MM.1S (cell line): ENCODE data around the gene UNC93A.

Source experiments
- DNase-seq: peaks from one replicate; pipeline ENCODE4 v3.0.0-alpha.2; 2015
- H2AFZ ChIP-seq: fragments of 300-600 bp; sonication (generic); 2 replicates; pipeline ENCODE4 v1.6.0; 2016; ENCODE audit warnings: antibody characterized with exemption, low read length
- H3F3A ChIP-seq: fragments of 300-600 bp; sonication (generic); 2 replicates; pipeline ENCODE4 v1.6.1; 2016; ENCODE audit warnings: mild to moderate bottlenecking, antibody characterized with exemption, low read length, moderate library complexity, mixed read lengths; ENCODE audit not compliant: insufficient read depth
- H3K27ac ChIP-seq: fragments of 300-600 bp; sonication (generic); 2 replicates; pipeline ENCODE4 v1.5.1; 2016; ENCODE audit warnings: mild to moderate bottlenecking, low read length
- H3K27me3 ChIP-seq: fragments of 300-600 bp; sonication (generic); replicated peaks from 2 replicates; pipeline ENCODE4 v1.6.0; 2016; ENCODE audit warnings: low read length; ENCODE audit not compliant: insufficient read depth
- H3K36me3 ChIP-seq: fragments of 300-600 bp; sonication (generic); replicated peaks from 2 replicates; pipeline ENCODE4 v1.6.1; 2016; ENCODE audit warnings: mild to moderate bottlenecking, low read length, mixed read lengths; ENCODE audit not compliant: insufficient read depth
- H3K4me1 ChIP-seq: fragments of 300-600 bp; sonication (generic); 2 replicates; pipeline ENCODE4 v1.6.1; 2016; ENCODE audit warnings: low read length, mixed read lengths
- H3K4me2 ChIP-seq: fragments of 300-600 bp; sonication (generic); 2 replicates; pipeline ENCODE4 v1.6.0; 2016; ENCODE audit warnings: low read depth, low read length
- H3K4me3 ChIP-seq: fragments of 300-600 bp; sonication (generic); 2 replicates; pipeline ENCODE4 v1.5.1; 2016; ENCODE audit warnings: low read length, mixed read lengths
- H3K79me2 ChIP-seq: fragments of 300-600 bp; sonication (generic); 2 replicates; pipeline ENCODE4 v1.6.1; 2016; ENCODE audit warnings: mixed run types, low read length, mixed read lengths
- H3K9ac ChIP-seq: fragments of 300-600 bp; sonication (generic); 2 replicates; pipeline ENCODE4 v1.6.1; 2016; ENCODE audit warnings: low read length, mixed read lengths
- H3K9me2 ChIP-seq: fragments of 300-600 bp; sonication (generic); replicated peaks from 2 replicates; pipeline ENCODE4 v1.6.1; 2016; ENCODE audit warnings: mild to moderate bottlenecking, low read length, mixed read lengths; ENCODE audit not compliant: insufficient read depth
- H3K9me3 ChIP-seq: fragments of 300-600 bp; sonication (generic); replicated peaks from 2 replicates; pipeline ENCODE4 v1.6.1; 2016; ENCODE audit warnings: mild to moderate bottlenecking, low read length, mixed read lengths; ENCODE audit not compliant: insufficient read depth
- H4K20me1 ChIP-seq: fragments of 300-600 bp; sonication (generic); 2 replicates; pipeline ENCODE4 v1.6.1; 2016; ENCODE audit warnings: mild to moderate bottlenecking, low read length, moderate library complexity, mixed read lengths; ENCODE audit not compliant: insufficient read depth
- EZH2 ChIP-seq: fragments of 300-600 bp; sonication (generic); optimal IDR thresholded peaks from 2 replicates; pipeline ENCODE3; 2017; ENCODE audit warnings: low read depth, mild to moderate bottlenecking, antibody characterized with exemption, low read length, mixed read lengths
- EZH2phosphoT487 ChIP-seq: fragments of 300-600 bp; sonication (generic); IDR thresholded peaks from 2 replicates; pipeline ENCODE4 v1.6.1; 2018; ENCODE audit warnings: antibody characterized with exemption, low read length
- TF ChIP-seq, protein P1 (sequence below): fragments of 300-600 bp; sonication (generic); IDR thresholded peaks from 2 replicates; pipeline ENCODE4 v1.5.1; 2016; ENCODE audit warnings: antibody characterized with exemption, low read length, mixed read lengths

UNC93A gene

DNA sequence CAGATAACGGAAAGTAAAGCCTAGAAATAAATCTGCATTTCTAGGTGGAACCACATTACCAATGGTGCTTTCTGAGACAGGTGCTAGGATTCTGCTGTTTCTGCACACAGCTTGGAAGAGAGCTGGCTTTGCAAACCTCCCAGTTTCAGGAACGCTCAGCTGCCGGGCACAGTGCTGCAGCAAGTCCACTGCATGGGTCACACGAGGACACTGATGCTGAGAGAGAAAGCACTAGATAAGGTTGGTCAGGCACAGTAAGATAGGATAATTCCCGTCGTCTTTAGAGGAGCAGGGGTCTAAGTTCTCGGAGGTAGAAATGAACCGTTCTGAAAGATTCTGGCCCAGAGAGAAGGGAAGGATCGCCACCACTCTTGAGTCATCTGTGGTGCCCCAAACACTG lies 11.0 kb downstream of the UNC93A start:
- no peak for DNase-seq
- no peaks in the 10 kb centered on the region for H3K79me2 ChIP-seq

DNA sequence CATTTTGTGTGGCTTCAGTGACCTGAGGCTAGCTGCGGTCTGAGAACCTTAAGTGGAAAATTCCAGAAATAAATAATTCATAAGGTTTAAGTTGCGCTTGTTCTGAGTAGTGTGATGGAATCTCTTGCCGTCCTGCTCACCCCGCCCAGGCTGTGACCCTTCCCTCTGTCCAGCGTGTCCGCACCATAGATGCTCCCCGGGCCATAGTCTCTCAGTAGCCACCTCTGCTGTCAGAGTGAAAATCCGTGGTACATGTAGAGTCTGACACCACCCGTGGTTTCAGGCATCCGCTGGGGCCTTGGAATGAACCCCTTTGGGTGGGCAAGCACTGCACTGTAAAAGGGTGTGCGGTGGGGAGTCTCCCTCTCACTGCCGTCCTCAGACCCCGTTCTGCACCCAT lies 11.7 kb downstream of the UNC93A start:
- Histone ChIP-seq H3K9me3 (no peaks in the 10 kb centered on the region), H3K4me1 (no peaks in the 10 kb centered on the region), H3K9me2 (no peaks in the 10 kb centered on the region), H3K9ac (no peak overlapping the region), H3F3A (no peaks in the 10 kb centered on the region), H3K36me3 (no peaks in the 10 kb centered on the region), H3K4me2 (no peak overlapping the region), H3K27ac (no peak overlapping the region), H3K27me3 (no peaks in the 10 kb centered on the region), H4K20me1 (no peaks in the 10 kb centered on the region), H3K79me2 (no peaks in the 10 kb centered on the region), H3K4me3 (no peak overlapping the region), H2AFZ (no peak overlapping the region)
- TF ChIP-seq EZH2, result no peak
- TF ChIP-seq EZH2phosphoT487, result no peak
- TF ChIP-seq, protein P1, sequence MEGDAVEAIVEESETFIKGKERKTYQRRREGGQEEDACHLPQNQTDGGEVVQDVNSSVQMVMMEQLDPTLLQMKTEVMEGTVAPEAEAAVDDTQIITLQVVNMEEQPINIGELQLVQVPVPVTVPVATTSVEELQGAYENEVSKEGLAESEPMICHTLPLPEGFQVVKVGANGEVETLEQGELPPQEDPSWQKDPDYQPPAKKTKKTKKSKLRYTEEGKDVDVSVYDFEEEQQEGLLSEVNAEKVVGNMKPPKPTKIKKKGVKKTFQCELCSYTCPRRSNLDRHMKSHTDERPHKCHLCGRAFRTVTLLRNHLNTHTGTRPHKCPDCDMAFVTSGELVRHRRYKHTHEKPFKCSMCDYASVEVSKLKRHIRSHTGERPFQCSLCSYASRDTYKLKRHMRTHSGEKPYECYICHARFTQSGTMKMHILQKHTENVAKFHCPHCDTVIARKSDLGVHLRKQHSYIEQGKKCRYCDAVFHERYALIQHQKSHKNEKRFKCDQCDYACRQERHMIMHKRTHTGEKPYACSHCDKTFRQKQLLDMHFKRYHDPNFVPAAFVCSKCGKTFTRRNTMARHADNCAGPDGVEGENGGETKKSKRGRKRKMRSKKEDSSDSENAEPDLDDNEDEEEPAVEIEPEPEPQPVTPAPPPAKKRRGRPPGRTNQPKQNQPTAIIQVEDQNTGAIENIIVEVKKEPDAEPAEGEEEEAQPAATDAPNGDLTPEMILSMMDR, result no peak
- no peak for DNase-seq

More for the DNA sequence above, 11.0 kb downstream of the UNC93A start:
- Histone ChIP-seq H3K27me3 (no peaks in the 10 kb centered on the region), H3K4me1 (no peaks in the 10 kb centered on the region), H3K36me3 (no peaks in the 10 kb centered on the region), H3K27ac (no peak overlapping the region), H4K20me1 (no peaks in the 10 kb centered on the region), H3K4me3 (no peak overlapping the region), H3K9ac (no peak overlapping the region), H3K9me2 (no peaks in the 10 kb centered on the region), H3K9me3 (no peaks in the 10 kb centered on the region), H3K4me2 (no peak overlapping the region), H3F3A (no peaks in the 10 kb centered on the region), H2AFZ (no peak overlapping the region)
- TF ChIP-seq, protein P1, result no peak
- TF ChIP-seq EZH2phosphoT487, result no peak
- no peak for TF ChIP-seq EZH2

DNA sequence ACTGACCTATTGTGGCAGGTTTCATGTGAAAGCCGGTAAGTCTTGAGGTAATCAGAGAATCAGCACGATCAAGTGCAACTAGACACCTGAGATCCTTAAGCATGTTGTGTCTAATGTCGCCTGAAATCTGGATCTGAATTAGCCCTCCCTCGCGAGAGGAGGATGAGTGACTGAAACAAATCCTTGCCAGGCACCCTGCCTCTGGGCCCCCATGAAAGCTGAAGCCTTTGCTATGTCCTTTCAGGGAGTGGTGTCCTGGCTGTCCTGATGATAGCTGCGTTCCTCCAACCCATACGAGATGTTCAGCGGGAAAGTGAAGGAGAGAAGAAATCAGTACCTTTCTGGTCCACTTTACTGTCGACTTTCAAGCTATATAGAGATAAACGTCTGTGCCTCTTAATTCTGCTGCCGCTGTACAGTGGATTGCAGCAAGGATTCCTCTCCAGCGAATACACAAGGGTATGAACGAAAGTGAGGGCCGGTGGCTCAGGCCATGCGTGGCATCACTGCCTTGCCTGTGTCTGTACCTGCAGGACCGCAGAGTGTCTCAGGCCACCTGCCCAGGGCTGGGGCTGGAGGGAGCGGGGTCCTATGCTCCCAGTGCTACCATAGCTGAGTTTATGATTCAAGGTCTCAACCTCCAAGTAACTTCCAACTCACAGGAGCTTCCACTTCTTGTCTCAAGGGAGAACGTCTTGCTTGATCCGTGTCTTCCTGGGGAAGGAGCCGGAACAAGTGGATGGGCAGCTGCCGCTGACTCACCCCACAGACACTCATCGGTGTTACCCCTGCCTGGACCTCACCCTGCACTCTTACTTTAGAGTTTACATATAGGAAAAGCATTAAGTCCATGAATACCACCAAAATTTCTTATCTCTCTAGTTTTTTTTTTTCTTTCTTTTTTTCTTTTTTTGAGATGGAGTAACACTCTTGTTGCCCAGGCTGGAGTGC lies 12.8 kb downstream of the UNC93A start:
- Histone ChIP-seq H3F3A (no peaks in the 10 kb centered on the region), H3K9me2 (no peaks in the 10 kb centered on the region), H3K79me2 (no peaks in the 10 kb centered on the region), H3K36me3 (no peaks in the 10 kb centered on the region), H3K4me1 (no peaks in the 10 kb centered on the region), H4K20me1 (no peaks in the 10 kb centered on the region), H3K9me3 (no peaks in the 10 kb centered on the region), H3K27ac (no peak overlapping the region), H3K4me3 (no peak overlapping the region), H3K4me2 (no peak overlapping the region), H2AFZ (no peak overlapping the region), H3K27me3 (no peaks in the 10 kb centered on the region), H3K9ac (no peak overlapping the region)
- TF ChIP-seq EZH2, result no peak
- TF ChIP-seq, protein P1, result no peak
- TF ChIP-seq EZH2phosphoT487, result no peak
- DNase-seq, result no peak
